IMR-90 (cell line): ENCODE results near the gene GLRB. TPM values are rescaled to one million over a fixed set of nuclear protein-coding genes. Genes with fewer than 3 reads are reported as not detected.

Source experiments
- ATAC-seq: fragments of 200-7000 bp; cut with Tn5 transposase; 2 replicates; pipeline ENCODE4 v1.9.1; 2020; ENCODE audit warnings: low read depth, mild to moderate bottlenecking, moderate library complexity
- BruUV-seq: library from RNA; stranded (reverse); fragments of 400-500 nt; replicated peaks from 2 replicates; lab custom pipeline; 2021; lab: Mats Ljungman, UMichigan
- CTCF ChIA-PET: fragments of 300-600 bp; formaldehyde crosslinking; extraction: SDS; loops from one replicate; lab custom pipeline; 2021; ENCODE audit warnings: antibody characterized with exemption; lab: Yijun Ruan, JAX
- POLR2A ChIA-PET: fragments of 300-600 bp; sonication (Branson Sonifier 250); formaldehyde crosslinking; loops from one replicate; lab custom pipeline; 2022; ENCODE audit warnings: antibody characterized with exemption; ENCODE audit not compliant: unreplicated experiment; lab: Charles Lee
- DNase-seq: peaks from one replicate; pipeline ENCODE4 v3.0.0; 2013
- H2AFZ ChIP-seq: replicated peaks from 2 replicates; pipeline ENCODE3; 2013; ENCODE audit warnings: low read length, mild to moderate bottlenecking; ENCODE audit not compliant: poor library complexity
- H2AK5ac ChIP-seq: 2 replicates; pipeline ENCODE4 v1.6.1; 2013; ENCODE audit warnings: low read depth, low read length, inconsistent platforms
- H2AK9ac ChIP-seq: replicated peaks from 2 replicates; pipeline ENCODE3; 2013; ENCODE audit warnings: mild to moderate bottlenecking, low read depth, low read length, moderate library complexity; ENCODE audit not compliant: poor library complexity
- H2BK120ac ChIP-seq: 2 replicates; pipeline ENCODE4 v1.6.1; 2013; ENCODE audit warnings: low read depth, low read length, inconsistent platforms
- H2BK15ac ChIP-seq: 3 replicates; pipeline ENCODE4 v1.6.1; 2013; ENCODE audit warnings: low read depth, low read length, inconsistent platforms
- H2BK20ac ChIP-seq: 2 replicates; pipeline ENCODE4 v1.6.1; 2013; ENCODE audit warnings: low read depth, mild to moderate bottlenecking, inconsistent platforms, low read length, moderate library complexity
- H2BK5ac ChIP-seq: 2 replicates; pipeline ENCODE4 v1.6.1; 2013; ENCODE audit warnings: mild to moderate bottlenecking, low read depth, low read length, inconsistent platforms; ENCODE audit not compliant: poor library complexity, severe bottlenecking
- H3K14ac ChIP-seq: replicated peaks from 2 replicates; pipeline ENCODE4 v1.6.1; 2013; ENCODE audit warnings: low read depth, low read length, inconsistent platforms
- H3K18ac ChIP-seq: 2 replicates; pipeline ENCODE4 v1.6.1; 2013; ENCODE audit warnings: low read depth, low read length, control low read depth
- H3K23ac ChIP-seq: 2 replicates; pipeline ENCODE4 v1.6.1; 2013; ENCODE audit warnings: low read depth, low read length, inconsistent platforms
- H3K27ac ChIP-seq: 2 replicates; pipeline ENCODE4 v1.5.1; 2013; ENCODE audit warnings: mild to moderate bottlenecking, control low read depth, low read length; ENCODE audit not compliant: insufficient read depth
- H3K27me3 ChIP-seq: 2 replicates; pipeline ENCODE4 v1.6.1; 2013; ENCODE audit warnings: low read length; ENCODE audit not compliant: control insufficient read depth, insufficient read depth
- H3K36me3 ChIP-seq: 2 replicates; pipeline ENCODE4 v1.6.1; 2013; ENCODE audit warnings: low read length, mixed read lengths; ENCODE audit not compliant: control insufficient read depth, insufficient read depth
- H3K4ac ChIP-seq: 2 replicates; pipeline ENCODE4 v1.6.1; 2013; ENCODE audit warnings: low read depth, low read length, inconsistent platforms
- H3K4me1 ChIP-seq: 2 replicates; pipeline ENCODE4 v1.6.1; 2013; ENCODE audit warnings: low read length, mixed read lengths; ENCODE audit not compliant: control insufficient read depth, insufficient read depth
- H3K4me2 ChIP-seq: 2 replicates; pipeline ENCODE4 v1.6.1; 2013; ENCODE audit warnings: low read depth, mild to moderate bottlenecking, control low read depth, low read length, moderate library complexity
- H3K4me3 ChIP-seq: 2 replicates; pipeline ENCODE4 v1.5.1; 2013; ENCODE audit warnings: low read depth, mild to moderate bottlenecking, control low read depth, low read length, moderate library complexity; ENCODE audit not compliant: insufficient read depth
- H3K56ac ChIP-seq: 2 replicates; pipeline ENCODE4 v1.6.1; 2013; ENCODE audit warnings: low read length, inconsistent platforms; ENCODE audit not compliant: insufficient read depth; ENCODE audit errors: extremely low read depth
- H3K79me1 ChIP-seq, 2 experiments: 2 replicates each; pipeline ENCODE4 v1.6.1; 2013; ENCODE audit warnings: low read length in 2 of 2, inconsistent platforms in 1 of 2, low read depth in 1 of 2
- H3K9ac ChIP-seq: 2 replicates; pipeline ENCODE4 v1.6.1; 2013; ENCODE audit warnings: low read depth, low read length, control low read depth
- H3K9me1 ChIP-seq: 2 replicates; pipeline ENCODE4 v1.6.1; 2013; ENCODE audit warnings: low read length, inconsistent platforms; ENCODE audit not compliant: insufficient read depth
- H3K9me3 ChIP-seq: 2 replicates; pipeline ENCODE4 v1.6.1; 2013; ENCODE audit warnings: low read length; ENCODE audit not compliant: control insufficient read depth, insufficient read depth
- H4K20me1 ChIP-seq: 2 replicates; pipeline ENCODE4 v1.6.1; 2013; ENCODE audit warnings: low read length, inconsistent platforms; ENCODE audit not compliant: insufficient read depth
- H4K5ac ChIP-seq: 2 replicates; pipeline ENCODE4 v1.6.1; 2013; ENCODE audit warnings: mild to moderate bottlenecking, low read depth, low read length, control low read depth
- H4K8ac ChIP-seq, 2 experiments: 2 replicates each; pipeline ENCODE4 v1.6.1; 2013; ENCODE audit warnings: low read depth in 2 of 2, low read length in 2 of 2, control low read depth in 1 of 2, inconsistent platforms in 1 of 2
- H4K91ac ChIP-seq: 2 replicates; pipeline ENCODE4 v1.6.1; 2013; ENCODE audit warnings: low read depth, low read length, inconsistent platforms; ENCODE audit not compliant: insufficient read depth
- BHLHE40 ChIP-seq: fragments of 150-350 bp; IDR thresholded peaks from 2 replicates; pipeline ENCODE4 v1.6.1; 2016; ENCODE audit warnings: mild to moderate bottlenecking, low read depth, low read length
- CEBPB ChIP-seq: IDR thresholded peaks from 2 replicates; pipeline ENCODE4 v1.6.1; 2012; ENCODE audit warnings: low read depth, low read length, improper control_type of control experiment
- CHD1 ChIP-seq: IDR thresholded peaks from 2 replicates; pipeline ENCODE4 v1.6.1; 2012; ENCODE audit warnings: low read depth, low read length, improper control_type of control experiment
- ELK1 ChIP-seq: fragments of 150-350 bp; IDR thresholded peaks from 2 replicates; pipeline ENCODE4 v1.6.1; 2016; ENCODE audit warnings: low read depth, mild to moderate bottlenecking, low read length, moderate library complexity, borderline replicate concordance
- FOS ChIP-seq: fragments of 150-350 bp; IDR thresholded peaks from 2 replicates; pipeline ENCODE4 v1.6.1; 2016; ENCODE audit warnings: low read depth, low read length
- MAFK ChIP-seq: IDR thresholded peaks from 2 replicates; pipeline ENCODE4 v1.6.1; 2012; ENCODE audit warnings: low read depth, low read length, improper control_type of control experiment
- MAZ ChIP-seq: IDR thresholded peaks from 2 replicates; pipeline ENCODE4 v1.6.1; 2012; ENCODE audit warnings: low read depth, mild to moderate bottlenecking, low read length, improper control_type of control experiment, moderate library complexity, borderline replicate concordance
- MXI1 ChIP-seq: IDR thresholded peaks from 2 replicates; pipeline ENCODE4 v1.6.1; 2012; ENCODE audit warnings: low read depth, mild to moderate bottlenecking, low read length, moderate library complexity, borderline replicate concordance
- NFE2L2 ChIP-seq: fragments of 150-350 bp; IDR thresholded peaks from 2 replicates; pipeline ENCODE4 v1.6.1; 2016; ENCODE audit warnings: low read depth, mild to moderate bottlenecking, low read length
- POLR2A ChIP-seq: IDR thresholded peaks from 2 replicates; pipeline ENCODE4 v1.6.1; 2012; ENCODE audit warnings: mild to moderate bottlenecking, low read depth, low read length
- RAD21 ChIP-seq: IDR thresholded peaks from 2 replicates; pipeline ENCODE4 v1.6.1; 2012; ENCODE audit warnings: low read length, improper control_type of control experiment
- RCOR1 ChIP-seq: IDR thresholded peaks from 2 replicates; pipeline ENCODE4 v1.6.1; 2012; ENCODE audit warnings: mild to moderate bottlenecking, low read length, improper control_type of control experiment; ENCODE audit not compliant: insufficient replicate concordance
- RFX5 ChIP-seq: IDR thresholded peaks from 2 replicates; pipeline ENCODE4 v1.8.0; 2012; ENCODE audit warnings: low read depth, mild to moderate bottlenecking, low read length, moderate library complexity
- SMC3 ChIP-seq: fragments of 150-350 bp; IDR thresholded peaks from 2 replicates; pipeline ENCODE4 v1.6.1; 2016; ENCODE audit warnings: low read depth, mild to moderate bottlenecking, antibody characterized with exemption, low read length, moderate library complexity
- USF2 ChIP-seq: fragments of 150-350 bp; IDR thresholded peaks from 2 replicates; pipeline ENCODE4 v1.6.1; 2017; ENCODE audit warnings: mild to moderate bottlenecking, antibody characterized with exemption, low read length, low read depth
- WGBS, 2 experiments: methylation state at CpG; one replicate each; pipeline versions ENCODE4 v1.1.5 to v1.1.7; 2013; ENCODE audit warnings: missing lambda C conversion rate in 2 of 2; ENCODE audit not compliant: insufficient read length in 1 of 2; ENCODE audit errors: extremely low coverage in 2 of 2; 5-methylcytosine and 5-hydroxymethylcytosine counted together
- dilution Hi-C: fragments of 300-500 bp; cut with HindIII; formaldehyde crosslinking; loops from one replicate; pipeline ENCODE4 v1.14.3; 2018; ENCODE audit warnings: low sequenced_read_pairs; ENCODE audit not compliant: unreplicated experiment
- in situ Hi-C: fragments of 300-500 bp; cut with MboI; formaldehyde crosslinking; loops from 3 replicates; pipeline ENCODE4 v1.14.3; 2019; ENCODE audit warnings: low sequenced_read_pairs, inconsistent platforms, mixed read lengths
- intact Hi-C: fragments of 100-400 bp; cut with micrococcal nuclease; formaldehyde crosslinking; loops from 2 replicates; pipeline ENCODE4 v1.10.0; 2022
- polyA plus RNA-seq, 3 experiments: library from polyadenylated mRNA; depleted of rRNA; stranded (reverse); fragments of >200 nt; gene quantifications; 2 replicates each; pipeline ENCODE4 v1.2.3, GENCODE V29; 2012; ENCODE audit warnings: low replicate concordance in 1 of 3
- total RNA-seq: library from RNA; depleted of rRNA; stranded (reverse); fragments of >200 nt; gene quantifications from 2 replicates; pipeline ENCODE4 v1.2.3, GENCODE V29; 2012
- TF ChIP-seq, protein P1 (sequence below): conservative IDR thresholded peaks from 2 replicates; pipeline ENCODE4 v1.5.1; 2012; ENCODE audit warnings: mild to moderate bottlenecking, low read depth, low read length, improper control_type of control experiment

Gene GLRB
- total and polyA plus RNA-seq, 2 of the 4 experiments (the other 2 are of a cell fraction): 3.0 to 3.2 TPM

DNA sequence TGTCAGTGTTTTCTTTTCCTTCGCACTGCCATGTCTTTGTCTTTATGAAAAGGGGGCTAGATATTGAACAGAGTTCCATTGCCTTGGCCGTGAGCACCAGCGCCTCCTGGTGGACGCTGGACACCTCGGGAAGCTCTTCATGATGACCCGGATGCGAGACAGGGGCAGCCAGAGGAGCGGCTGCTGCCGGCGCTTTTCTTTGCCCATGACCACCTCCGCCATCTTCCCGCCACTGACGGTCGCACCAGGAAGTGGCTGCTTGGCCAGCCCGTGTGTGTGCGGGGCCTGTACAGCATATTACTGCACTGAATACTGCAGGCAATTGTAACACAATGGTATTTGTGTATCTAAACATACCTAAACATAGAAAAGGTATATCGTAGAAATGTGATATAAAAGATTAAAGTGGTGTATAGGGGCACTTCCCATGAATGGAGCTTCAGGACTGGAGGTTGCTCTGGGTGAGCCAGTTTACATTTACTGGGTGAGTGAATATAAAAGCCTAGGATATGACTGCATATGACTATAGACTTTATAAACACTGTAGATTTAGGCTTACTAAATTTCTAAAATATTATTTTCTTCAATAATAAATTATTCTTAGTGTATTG is 128.8 kb downstream of the GLRB start:
- ChIA-PET POLR2A (no interaction called here), CTCF (no interaction called here)
- H3K4ac ChIP-seq: no peak overlapping the region
- no peak overlapping the region for H2BK15ac ChIP-seq
- no peak overlapping the region for H2BK120ac ChIP-seq
- in situ Hi-C loops (loop anchor here (25.0 kb wide), 1 partner anchor 983 kb away; no protein-coding TSS in a partner anchor), intact Hi-C loops (loop anchor here (5.0 kb wide), 1 partner anchor 1037 kb away; no protein-coding TSS in a partner anchor), dilution Hi-C loops (no loop called here)
- H4K20me1 ChIP-seq: no peaks in the 10 kb centered on the region
- no peak overlapping the region for H2BK5ac ChIP-seq
- ATAC-seq (no peak), DNase-seq (peak; percentile 1)
- TF ChIP-seq, protein P1, sequence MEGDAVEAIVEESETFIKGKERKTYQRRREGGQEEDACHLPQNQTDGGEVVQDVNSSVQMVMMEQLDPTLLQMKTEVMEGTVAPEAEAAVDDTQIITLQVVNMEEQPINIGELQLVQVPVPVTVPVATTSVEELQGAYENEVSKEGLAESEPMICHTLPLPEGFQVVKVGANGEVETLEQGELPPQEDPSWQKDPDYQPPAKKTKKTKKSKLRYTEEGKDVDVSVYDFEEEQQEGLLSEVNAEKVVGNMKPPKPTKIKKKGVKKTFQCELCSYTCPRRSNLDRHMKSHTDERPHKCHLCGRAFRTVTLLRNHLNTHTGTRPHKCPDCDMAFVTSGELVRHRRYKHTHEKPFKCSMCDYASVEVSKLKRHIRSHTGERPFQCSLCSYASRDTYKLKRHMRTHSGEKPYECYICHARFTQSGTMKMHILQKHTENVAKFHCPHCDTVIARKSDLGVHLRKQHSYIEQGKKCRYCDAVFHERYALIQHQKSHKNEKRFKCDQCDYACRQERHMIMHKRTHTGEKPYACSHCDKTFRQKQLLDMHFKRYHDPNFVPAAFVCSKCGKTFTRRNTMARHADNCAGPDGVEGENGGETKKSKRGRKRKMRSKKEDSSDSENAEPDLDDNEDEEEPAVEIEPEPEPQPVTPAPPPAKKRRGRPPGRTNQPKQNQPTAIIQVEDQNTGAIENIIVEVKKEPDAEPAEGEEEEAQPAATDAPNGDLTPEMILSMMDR: peak; percentile 36; the same call in 1 of the 2 replicates
- TF ChIP-seq CHD1 (no peak), FOS (no peak), NFE2L2 (no peak), RFX5 (no peak), BHLHE40 (no peak), RAD21 (peak; percentile 42; the same call in 1 of the 2 replicates), POLR2A (no peak), RCOR1 (no peak), MXI1 (no peak), MAFK (no peak), SMC3 (peak; percentile 37), MAZ (no peak), USF2 (no peak), CEBPB (no peak), ELK1 (no peak)
- no peaks in the 10 kb centered on the region for H3K27me3 ChIP-seq
- no peak overlapping the region for H3K9ac ChIP-seq
- H3K14ac ChIP-seq: no peak overlapping the region
- no peak overlapping the region for H4K91ac ChIP-seq
- no peak overlapping the region for H4K8ac ChIP-seq
- H3K9me3 ChIP-seq: no peaks in the 10 kb centered on the region; the same call in 1 of the 2 replicates
- no peak overlapping the region for H3K23ac ChIP-seq
- no peak overlapping the region for H2BK20ac ChIP-seq
- H3K4me2 ChIP-seq: no peak overlapping the region
- H4K5ac ChIP-seq: no peak overlapping the region
- no peak overlapping the region for H2AK9ac ChIP-seq
- no peak overlapping the region for H2AK5ac ChIP-seq
- H2AFZ ChIP-seq: no peak overlapping the region
- whole genome bisulfite sequencing, 2 experiments: 69% methylated on average over 6 of the region's 17 CpGs; no CpG with 5 or more reads in 1 of the 2 experiments
- H3K18ac ChIP-seq: no peak overlapping the region
- no peaks in the 10 kb centered on the region for H3K4me1 ChIP-seq
- H3K4me3 ChIP-seq: no peak overlapping the region
- no peaks in the 10 kb centered on the region for H3K9me1 ChIP-seq
- no peaks in the 10 kb centered on the region for H3K79me1 ChIP-seq
- no TSS peak for BruUV-seq
- H3K27ac ChIP-seq: no peak overlapping the region
- no peak overlapping the region for H3K56ac ChIP-seq
- no peaks in the 10 kb centered on the region for H3K36me3 ChIP-seq
